WI38 (cell line): ENCODE measurements around the gene ITGB4.

Experiments
- H3K4me3 ChIP-seq: 2 replicates; pipeline ENCODE4 v1.5.1; 2011; ENCODE audit warnings: low read depth, mild to moderate bottlenecking, control low read depth, low read length
- CTCF ChIP-seq: IDR thresholded peaks from 2 replicates; pipeline ENCODE4 v1.5.1; 2012; ENCODE audit warnings: low read depth, mild to moderate bottlenecking, control low read depth, low read length

The ITGB4 gene

GRCh38 chr17:75778861-75779249 is 57.6 kb downstream of the ITGB4 start:
- peak; percentile 41; the same call in 1 of the 2 replicates for TF ChIP-seq CTCF
- H3K4me3 ChIP-seq: peak overlapping the region; percentile 93

- H3K4me3 ChIP-seq: peak overlapping the region; percentile 93
- TF ChIP-seq CTCF: no peak
These were observed 58.2 kb downstream of the ITGB4 start for GRCh38 chr17:75779250-75779986.

- no peak for TF ChIP-seq CTCF
- H3K4me3 ChIP-seq: no peak overlapping the region; the same call in 1 of the 2 replicates
These were observed 59.0 kb downstream of the ITGB4 start for GRCh38 chr17:75779987-75780889.

GRCh38 chr17:75783069-75783783 is 62.0 kb downstream of the ITGB4 start:
- H3K4me3 ChIP-seq: peak overlapping the region; percentile 14
- peak; percentile 48; the same call in 1 of the 2 replicates for TF ChIP-seq CTCF

- TF ChIP-seq CTCF: no peak
- H3K4me3 ChIP-seq: peak overlapping the region; percentile 74
These were observed 62.7 kb downstream of the ITGB4 start for GRCh38 chr17:75783803-75784472.

GRCh38 chr17:75784473-75785015 is 63.3 kb downstream of the ITGB4 start, which contains the start of gene UNK:
TSS of gene UNK (plus strand) at chr17:75784806. CDS start at chr17:75784881, 75 bp downstream.
- peak within 1 kb of the TSS; percentile 74 for H3K4me3 ChIP-seq
- TF ChIP-seq CTCF: no peak
